Measurements from ENCODE around the gene ANXA6. TPM values are rescaled to one million over a fixed set of nuclear protein-coding genes. Genes with fewer than 3 reads are reported as not detected.

ANXA6 gene
- total and polyA plus RNA-seq, 8 donors: 37.0 to 70.8 (median 48.7) TPM

DNA sequence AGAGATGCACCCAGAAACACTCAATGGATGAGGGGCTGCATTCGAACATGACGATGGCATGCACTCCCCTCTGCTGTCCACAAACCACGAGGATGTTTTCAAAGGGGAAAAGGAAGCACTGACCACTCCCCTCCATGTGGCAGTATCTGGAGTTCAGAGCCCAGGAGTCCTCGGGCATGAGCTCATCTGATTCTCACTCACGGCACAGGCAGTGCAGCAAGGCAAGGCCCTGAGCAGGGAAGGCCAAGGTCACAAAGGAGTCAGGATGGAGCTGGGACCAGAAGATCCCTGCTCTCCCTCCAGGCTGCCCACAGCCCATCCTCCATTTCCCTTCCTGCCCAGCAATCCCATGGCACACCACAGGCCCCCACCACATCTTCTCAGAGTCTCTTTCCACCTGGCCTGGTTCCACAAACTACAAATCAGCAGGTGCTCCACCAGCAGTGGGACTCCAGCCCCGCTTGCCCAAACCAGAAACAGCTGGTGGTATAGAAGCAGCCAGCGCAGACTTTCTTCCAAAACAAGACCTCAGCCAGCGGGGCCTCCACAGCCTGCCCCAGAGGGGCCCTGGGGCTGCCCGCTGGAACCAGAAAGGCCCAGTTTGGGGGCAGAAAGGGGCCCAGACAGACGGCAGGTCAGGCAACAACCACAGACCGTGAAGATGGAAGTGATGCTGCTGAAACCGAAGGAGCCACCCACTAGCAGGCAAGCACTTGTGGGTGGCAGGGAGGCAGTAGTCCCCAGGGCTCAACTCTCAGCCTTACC is 89.0 kb downstream of the ANXA6 start:
- ATAC-seq (peak in 3 of 4 donors; percentile 22 to 45 (median 28)), FAIRE-seq (no peak), DNase-seq (no peak)
- Histone ChIP-seq H3K4me1 (peaks cover 0 to 33% (median 6%) of the 10 kb centered on the region in 3 donors), H3K4me3 (no peak overlapping the region), H3K9me3 (no peaks in the 10 kb centered on the region), H3K27me3 (no peaks in the 10 kb centered on the region), H3K27ac (peak overlapping the region in 2 of 4 donors; percentile 6 to 50), H3K36me3 (no peaks in the 10 kb centered on the region)
- TF ChIP-seq CTCF (IDR thresholded peaks at IDR 0.05): no peak
- WGBS, 2 donors: 65% methylated on average over 12 of the region's 12 CpGs
- intact Hi-C loops (cut with DNase I): loop anchor here in 1 of 3 donors (10.0 kb wide), 1 partner anchor 46 kb away; no protein-coding TSS in a partner anchor

DNA sequence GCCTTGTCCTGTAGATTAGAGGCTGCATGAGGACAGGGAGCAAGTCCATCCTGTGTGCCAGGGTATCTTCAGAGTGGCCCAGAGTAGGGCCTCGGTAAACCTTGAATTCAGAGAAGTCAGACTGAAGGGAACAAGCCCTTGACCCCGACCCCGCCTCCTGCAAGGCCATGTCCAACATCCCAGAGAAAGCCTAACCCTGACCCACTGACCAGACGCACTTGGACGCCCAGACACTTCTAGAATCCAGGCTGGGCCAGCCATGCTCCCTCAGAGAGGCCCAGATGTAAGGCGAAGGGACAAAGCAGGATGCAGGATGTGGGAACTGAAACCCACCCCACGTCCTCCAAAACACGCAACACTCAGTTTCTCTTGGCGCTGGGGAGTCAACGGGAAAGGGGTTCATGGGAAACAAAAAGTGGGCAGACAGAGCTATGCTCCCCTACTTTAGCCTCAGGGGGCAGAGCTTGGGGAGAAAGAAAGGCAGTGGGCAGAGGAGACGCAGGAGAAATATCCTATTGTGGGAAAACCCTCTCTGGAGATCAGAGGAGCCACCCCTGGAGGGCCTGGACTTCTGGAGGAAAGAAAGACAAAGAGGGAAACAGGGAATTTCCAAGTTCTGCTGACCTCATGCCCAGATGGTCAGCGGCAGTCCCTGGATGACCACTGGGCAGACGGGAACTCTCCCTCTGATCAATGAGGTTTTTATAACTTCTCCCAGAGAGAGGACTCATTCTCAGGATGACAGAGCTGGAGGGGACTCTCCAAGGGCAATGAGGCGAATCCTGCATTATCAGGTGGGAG is 89.7 kb downstream of the ANXA6 start:
- ATAC-seq: peak in 1 of 4 donors; percentile 13
- 86 to 91% methylated on average over 14 of the region's 14 CpGs for WGBS, 2 donors
- Histone ChIP-seq H3K9me3 (no peaks in the 10 kb centered on the region), H3K36me3 (peaks cover 0 to 2% (median 0%) of the 10 kb centered on the region in 3 donors), H3K4me1 (peaks cover 5 to 41% (median 14%) of the 10 kb centered on the region in 3 donors), H3K4me3 (no peak overlapping the region), H3K27me3 (no peaks in the 10 kb centered on the region), H3K27ac (peak overlapping the region in 2 of 4 donors; percentile 6 to 50)
- intact Hi-C loops (cut with DNase I): loop anchor here in 1 of 3 donors (10.0 kb wide), 1 partner anchor 47 kb away; no protein-coding TSS in a partner anchor
- no peak for TF ChIP-seq CTCF (IDR thresholded peaks at IDR 0.05)
- FAIRE-seq: no peak
- no peak for DNase-seq

DNA sequence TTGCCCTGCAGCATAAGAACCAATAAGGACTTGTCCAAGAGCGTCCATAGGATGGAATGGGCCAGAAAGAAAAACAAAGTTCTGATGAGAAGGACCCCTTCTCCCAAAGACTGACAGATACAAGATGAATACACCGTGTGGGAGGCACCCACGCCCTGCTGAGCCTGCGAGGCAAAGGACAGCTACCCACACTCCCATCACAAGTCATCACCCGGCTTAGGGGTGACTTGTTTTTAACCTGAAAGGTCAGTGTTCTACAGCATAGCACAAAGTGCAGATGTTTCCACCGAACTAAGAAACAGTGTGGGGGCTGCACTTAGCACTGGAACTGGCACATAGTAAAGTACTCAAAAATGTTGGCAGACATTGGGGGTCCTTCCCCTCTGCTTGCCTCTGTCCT is 90.7 kb downstream of the ANXA6 start:
- Histone ChIP-seq H3K4me1 (peaks cover 9 to 47% (median 15%) of the 10 kb centered on the region in 3 donors), H3K4me3 (no peak overlapping the region), H3K27me3 (no peaks in the 10 kb centered on the region), H3K27ac (no peak overlapping the region), H3K36me3 (peaks cover 0 to 11% (median 0%) of the 10 kb centered on the region in 3 donors), H3K9me3 (no peaks in the 10 kb centered on the region)
- no peak for FAIRE-seq
- ATAC-seq: no peak
- TF ChIP-seq CTCF (IDR thresholded peaks at IDR 0.05): no peak
- 82 to 91% methylated on average over 6 of the region's 6 CpGs for WGBS, 2 donors
- intact Hi-C loops (cut with DNase I): loop anchor here in 1 of 3 donors (10.0 kb wide), 1 partner anchor 48 kb away; no protein-coding TSS in a partner anchor
- DNase-seq: no peak

DNA sequence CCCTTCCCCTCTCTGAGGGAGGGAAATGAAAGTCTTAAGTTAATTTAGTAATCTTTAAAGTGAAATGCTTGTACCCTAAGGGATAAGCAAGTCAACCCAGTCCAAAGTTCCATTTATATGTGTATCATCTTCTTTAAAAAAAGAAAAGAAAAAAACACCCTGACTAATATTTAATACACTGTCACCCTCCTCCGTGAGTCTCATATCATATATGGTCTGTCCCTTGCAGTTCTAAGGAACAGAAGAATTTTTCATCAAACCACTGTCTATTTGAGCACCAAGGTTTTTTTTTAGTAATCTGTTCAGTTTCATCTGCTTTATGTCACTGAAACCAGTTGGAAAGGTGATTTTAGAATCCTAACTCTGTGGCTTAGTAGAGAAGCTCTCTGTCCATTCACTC is 92.0 kb downstream of the ANXA6 start:
- Histone ChIP-seq H3K4me3 (no peak overlapping the region), H3K36me3 (peaks cover 0 to 20% (median 7%) of the 10 kb centered on the region in 3 donors), H3K27me3 (no peaks in the 10 kb centered on the region), H3K9me3 (no peaks in the 10 kb centered on the region), H3K4me1 (peaks cover 9 to 50% (median 15%) of the 10 kb centered on the region in 3 donors), H3K27ac (no peak overlapping the region)
- no peak for FAIRE-seq
- no peak for TF ChIP-seq CTCF (IDR thresholded peaks at IDR 0.05)
- WGBS, 2 donors: 82 to 90% methylated on average over 1 of the region's 1 CpG
- ATAC-seq: no peak
- intact Hi-C loops (cut with DNase I): loop anchor here in 1 of 3 donors (10.0 kb wide), 1 partner anchor 49 kb away; no protein-coding TSS in a partner anchor
- DNase-seq: no peak

Measured in pancreas (tissue), 10 donors.